Subcutaneous adipose tissue (tissue), 4 donors: ENCODE data around the gene SIRPD. TPM values are rescaled to one million over a fixed set of nuclear protein-coding genes. Genes with fewer than 3 reads are reported as not detected.

ENCODE experiments used
- total RNA-seq, 4 donors: library from RNA; depleted of rRNA; stranded (reverse); fragments of >200 nt; gene quantifications; one replicate each; pipeline ENCODE4 v1.1.0, GENCODE V29; 2016
- TF ChIP-seq, protein P1 (sequence below): fragments of 450-650 bp; IDR thresholded peaks from one replicate; pipeline ENCODE4 v1.5.1; 2016; ENCODE audit warnings: low read depth, mild to moderate bottlenecking, control low read depth, antibody characterized with exemption, moderate library complexity

SIRPD gene
- total RNA-seq, 4 donors from 2014 or later, result 7.8 TPM; not detected in 3

DNA sequence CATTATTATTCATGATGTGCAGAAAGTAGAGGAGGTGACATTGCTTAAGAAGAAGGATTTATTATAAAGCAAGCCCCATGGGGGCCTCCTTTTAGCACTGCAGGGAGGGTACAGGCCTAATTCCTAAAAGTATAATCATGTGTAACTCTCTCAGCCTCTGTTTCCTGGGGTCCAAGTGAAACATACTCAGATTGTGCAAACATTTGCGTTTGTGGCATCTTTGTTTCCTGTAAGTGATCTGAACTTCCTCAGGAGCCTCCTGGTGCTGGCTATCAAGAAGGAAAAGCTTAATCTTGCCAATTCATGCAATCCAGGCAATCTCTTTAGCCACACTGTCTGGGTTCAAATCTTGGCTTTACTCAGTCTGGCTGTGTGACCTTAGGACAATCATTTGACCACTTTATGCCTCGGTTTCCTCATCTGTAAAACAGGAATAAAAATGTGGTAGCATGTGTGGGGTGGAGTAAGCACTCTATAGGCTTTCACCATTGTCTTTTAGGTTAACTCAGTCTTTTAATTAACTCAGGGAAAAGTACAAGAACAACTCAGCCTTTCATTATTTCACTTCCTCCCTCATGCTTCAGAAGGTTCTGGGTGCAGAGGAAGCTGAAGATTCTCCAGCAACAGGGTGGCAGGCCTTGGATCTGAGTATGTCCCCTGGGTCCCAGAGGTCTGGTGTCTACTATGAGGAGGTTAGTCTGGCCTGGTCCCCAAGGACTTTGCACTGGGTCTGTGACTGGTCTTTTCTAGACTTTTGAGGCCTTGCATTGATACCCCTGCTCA, 65.5 kb downstream of the SIRPD start:
- TF ChIP-seq, protein P1, sequence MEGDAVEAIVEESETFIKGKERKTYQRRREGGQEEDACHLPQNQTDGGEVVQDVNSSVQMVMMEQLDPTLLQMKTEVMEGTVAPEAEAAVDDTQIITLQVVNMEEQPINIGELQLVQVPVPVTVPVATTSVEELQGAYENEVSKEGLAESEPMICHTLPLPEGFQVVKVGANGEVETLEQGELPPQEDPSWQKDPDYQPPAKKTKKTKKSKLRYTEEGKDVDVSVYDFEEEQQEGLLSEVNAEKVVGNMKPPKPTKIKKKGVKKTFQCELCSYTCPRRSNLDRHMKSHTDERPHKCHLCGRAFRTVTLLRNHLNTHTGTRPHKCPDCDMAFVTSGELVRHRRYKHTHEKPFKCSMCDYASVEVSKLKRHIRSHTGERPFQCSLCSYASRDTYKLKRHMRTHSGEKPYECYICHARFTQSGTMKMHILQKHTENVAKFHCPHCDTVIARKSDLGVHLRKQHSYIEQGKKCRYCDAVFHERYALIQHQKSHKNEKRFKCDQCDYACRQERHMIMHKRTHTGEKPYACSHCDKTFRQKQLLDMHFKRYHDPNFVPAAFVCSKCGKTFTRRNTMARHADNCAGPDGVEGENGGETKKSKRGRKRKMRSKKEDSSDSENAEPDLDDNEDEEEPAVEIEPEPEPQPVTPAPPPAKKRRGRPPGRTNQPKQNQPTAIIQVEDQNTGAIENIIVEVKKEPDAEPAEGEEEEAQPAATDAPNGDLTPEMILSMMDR, result no peak

DNA sequence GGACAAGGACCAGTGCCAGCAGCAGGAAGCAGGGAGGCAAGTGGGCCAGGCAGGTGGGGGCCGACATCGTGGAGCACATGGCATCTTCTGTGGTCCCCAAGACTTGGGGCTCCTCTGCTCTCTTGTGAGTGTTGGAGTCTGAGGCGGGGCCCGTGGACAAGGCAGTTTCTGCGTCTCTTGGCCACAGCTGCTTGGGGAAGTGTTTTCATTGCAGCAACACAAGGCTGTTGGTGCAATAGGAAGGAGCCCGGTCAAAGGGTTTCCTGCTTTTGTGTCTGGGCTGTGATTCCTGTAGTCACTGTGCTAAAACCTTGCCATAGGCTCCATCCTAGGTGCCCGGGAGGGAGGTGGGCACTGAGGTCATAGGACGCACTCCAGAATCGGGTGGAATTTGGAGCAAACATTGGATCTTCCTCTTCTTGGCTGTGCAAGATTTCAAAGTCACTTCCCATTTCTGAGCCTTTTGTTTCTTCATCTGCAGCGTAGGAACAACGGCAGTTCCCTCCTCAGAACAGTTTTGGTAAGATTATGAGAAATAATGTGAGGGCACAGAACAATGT, 66.1 kb downstream of the SIRPD start, which contains the start of gene SIRPB2:
SIRPB2 (minus strand) TSS at position 140 of the 560 bp plus-strand sequence; CDS start at position 79, 61 bp downstream.
- TF ChIP-seq, protein P1, result no peak

GRCh38 chr20:1490643-1491195, 66.8 kb downstream of the SIRPD start:
- TF ChIP-seq, protein P1, result no peak

DNA sequence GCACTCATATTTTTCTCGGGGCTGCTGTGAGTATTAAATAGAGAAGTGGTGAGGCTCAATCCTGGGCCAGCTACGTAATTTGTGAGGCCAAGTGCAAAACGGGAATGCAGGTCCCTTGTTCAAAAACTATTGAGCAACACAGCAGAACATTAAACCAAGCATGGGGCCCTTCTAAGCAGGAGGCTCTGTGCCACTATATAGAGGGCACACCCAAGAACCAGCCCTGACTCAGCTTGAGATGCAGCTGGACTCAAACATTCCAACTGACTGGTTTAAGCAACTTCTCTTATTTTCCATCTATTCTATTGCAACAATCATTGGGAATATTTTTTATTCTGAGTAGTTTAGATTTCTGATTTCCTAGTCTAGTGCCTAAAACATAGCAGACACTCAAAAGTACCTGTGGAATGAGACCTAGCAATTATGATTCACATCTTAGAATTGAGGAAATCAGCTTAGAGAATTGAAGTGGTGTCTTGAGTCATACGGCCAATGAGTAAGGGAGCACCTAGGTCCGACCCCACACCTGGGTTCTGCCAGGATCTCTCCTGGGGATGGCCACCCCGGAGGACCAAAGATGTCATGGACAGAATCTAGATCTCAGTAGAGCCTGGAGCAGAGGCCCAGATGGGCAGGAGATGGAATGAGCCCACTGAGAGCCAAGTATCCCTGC, 67.6 kb downstream of the SIRPD start:
- TF ChIP-seq, protein P1, result no peak

GRCh38 chr20:1489325-1489724, 68.2 kb downstream of the SIRPD start:
- TF ChIP-seq, protein P1, result no peak

GRCh38 chr20:1486566-1486965, 70.9 kb downstream of the SIRPD start:
- TF ChIP-seq, protein P1, result no peak
